ENCODE results near the gene FZD10. TPM values are rescaled to one million over a fixed set of nuclear protein-coding genes. Genes with fewer than 3 reads are reported as not detected.

The FZD10 gene
- polyA plus RNA-seq, 3 donors: not detected

DNA sequence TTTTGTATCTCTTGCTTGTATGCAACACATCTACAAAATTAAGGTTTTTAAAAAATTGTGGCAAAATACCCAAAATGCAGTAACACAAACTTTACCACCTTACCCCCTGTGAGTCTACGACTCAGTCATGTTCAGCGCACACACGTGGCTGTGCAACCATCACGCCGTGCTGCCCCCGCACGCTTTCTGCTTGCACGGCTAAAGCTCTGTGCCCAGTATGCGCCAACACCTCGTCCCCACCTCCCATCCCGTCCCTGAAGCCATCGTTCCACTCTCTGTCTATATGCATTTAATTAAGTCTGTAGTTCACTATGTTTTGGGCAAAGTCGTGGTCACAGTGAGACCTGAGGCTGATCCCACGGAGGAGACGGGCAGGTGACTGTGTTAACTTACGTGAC is 36.4 kb downstream of the FZD10 start:
- Histone ChIP-seq H3K4me3 (replicated peaks in 1 of 3; ENCODE audit: low read depth in 2 of 3, low read length in 3 of 3) (no peak overlapping the region), H3K9ac (ENCODE audit: insufficient read depth, low read length, poor library complexity, severe bottlenecking) (no peak overlapping the region), H3K4me2 (replicated peaks; ENCODE audit: extremely low read depth, low read length, poor library complexity, severe bottlenecking) (no peak overlapping the region), H3K27ac (ENCODE audit: low read depth in 1 of 2, low read length in 2 of 2) (no peak overlapping the region), H3K4me1 (ENCODE audit: control insufficient read depth in 1 of 2, insufficient read depth in 2 of 2, low read length in 2 of 2) (no peaks in the 10 kb centered on the region), H3K9me3 (replicated peaks in 1 of 2; ENCODE audit: control insufficient read depth in 1 of 2, insufficient read depth in 1 of 2, low read length in 2 of 2) (peaks cover 0 to 7% of the 10 kb centered on the region in 2 donors), H3K36me3 (replicated peaks in 1 of 2; ENCODE audit: control insufficient read depth in 1 of 2, insufficient read depth in 2 of 2, low read length in 2 of 2) (no peaks in the 10 kb centered on the region), H3K79me2 (ENCODE audit: insufficient read depth, low read length) (no peaks in the 10 kb centered on the region), H4K20me1 (ENCODE audit: insufficient read depth, low read length) (no peaks in the 10 kb centered on the region), H3K27me3 (ENCODE audit: control insufficient read depth in 2 of 2, insufficient read depth in 2 of 2, low read length in 2 of 2) (no peaks in the 10 kb centered on the region), H2AFZ (ENCODE audit: insufficient read depth, low read depth, low read length, poor library complexity, severe bottlenecking) (no peak overlapping the region)
- peaks cover 0 to 7% (median 2%) of the 10 kb centered on the region in 7 donors for H3K9me3 Mint-ChIP-seq
- no peak overlapping the region for H3K4me3 Mint-ChIP-seq
- DNase-seq: no peak
- no peaks in the 10 kb centered on the region for H3K36me3 Mint-ChIP-seq
- H3K4me1 Mint-ChIP-seq: no peaks in the 10 kb centered on the region
- WGBS (ENCODE audit: insufficient coverage): 93% methylated on average over 3 of the region's 16 CpGs
- H3K27ac Mint-ChIP-seq: no peak overlapping the region
- H3K27me3 Mint-ChIP-seq (ENCODE audit: low read depth in 3 of 3): peaks cover 0 to 3% (median 1%) of the 10 kb centered on the region in 3 donors
- no peak for TF ChIP-seq CTCF (IDR thresholded peaks at IDR 0.05)
- intact Hi-C loops (cut with micrococcal nuclease): no loop called here

- Mint-ChIP-seq H3K4me1 (no peaks in the 10 kb centered on the region), H3K4me3 (no peak overlapping the region), H3K9me3 (peaks cover 0 to 8% (median 3%) of the 10 kb centered on the region in 7 donors), H3K36me3 (no peaks in the 10 kb centered on the region), H3K27ac (no peak overlapping the region), H3K27me3 (ENCODE audit: low read depth in 3 of 3) (peaks cover 0 to 5% (median 1%) of the 10 kb centered on the region in 3 donors)
- no peaks in the 10 kb centered on the region for H4K20me1 ChIP-seq (ENCODE audit: insufficient read depth, low read length)
- no peak overlapping the region for H3K9ac ChIP-seq (ENCODE audit: insufficient read depth, low read length, poor library complexity, severe bottlenecking)
- DNase-seq: no peak
- H3K4me3 ChIP-seq (replicated peaks in 1 of 3; ENCODE audit: low read depth in 2 of 3, low read length in 3 of 3): no peak overlapping the region
- H3K9me3 ChIP-seq (replicated peaks in 1 of 2; ENCODE audit: control insufficient read depth in 1 of 2, insufficient read depth in 1 of 2, low read length in 2 of 2): peaks cover 0 to 15% of the 10 kb centered on the region in 2 donors
- intact Hi-C loops (cut with micrococcal nuclease): no loop called here
- no peaks in the 10 kb centered on the region for H3K27me3 ChIP-seq (ENCODE audit: control insufficient read depth in 2 of 2, insufficient read depth in 2 of 2, low read length in 2 of 2)
- no peak overlapping the region for H3K4me2 ChIP-seq (replicated peaks; ENCODE audit: extremely low read depth, low read length, poor library complexity, severe bottlenecking)
- no peaks in the 10 kb centered on the region for H3K36me3 ChIP-seq (replicated peaks in 1 of 2; ENCODE audit: control insufficient read depth in 1 of 2, insufficient read depth in 2 of 2, low read length in 2 of 2)
- 68% methylated on average over 12 of the region's 18 CpGs for WGBS (ENCODE audit: insufficient coverage)
- no peak overlapping the region for H2AFZ ChIP-seq (ENCODE audit: insufficient read depth, low read depth, low read length, poor library complexity, severe bottlenecking)
- no peaks in the 10 kb centered on the region for H3K79me2 ChIP-seq (ENCODE audit: insufficient read depth, low read length)
- H3K27ac ChIP-seq (ENCODE audit: low read depth in 1 of 2, low read length in 2 of 2): no peak overlapping the region
- no peak for TF ChIP-seq CTCF (IDR thresholded peaks at IDR 0.05)
- no peaks in the 10 kb centered on the region for H3K4me1 ChIP-seq (ENCODE audit: control insufficient read depth in 1 of 2, insufficient read depth in 2 of 2, low read length in 2 of 2)
Observed at GRCh38 chr12:130199581-130200390, 37.5 kb downstream of the FZD10 start.
